ENCODE results near the gene PRAMEF17.

- TF ChIP-seq CTCF (tag by site-specific recombination; IDR thresholded peaks at IDR 0.05) (no peak), TCF7L2 (IDR thresholded peaks at IDR 0.05; ENCODE audit: borderline replicate concordance, low read depth, low read length) (no peak), ZNF664 (tag by site-specific recombination; IDR thresholded peaks at IDR 0.05) (no peak), ZNF16 (tag by site-specific recombination; IDR thresholded peaks at IDR 0.05; ENCODE audit: low read depth) (no peak), ZNF148 (tag by site-specific recombination; IDR thresholded peaks at IDR 0.05; ENCODE audit: borderline replicate concordance) (no peak), OVOL3 (tag by site-specific recombination; IDR thresholded peaks at IDR 0.05) (no peak), ZNF48 (tag by site-specific recombination; IDR thresholded peaks at IDR 0.05) (no peak), ZNF366 (tag by site-specific recombination; conservative IDR thresholded peaks at IDR 0.05) (no peak), PRDM2 (tag by site-specific recombination; IDR thresholded peaks at IDR 0.05; ENCODE audit: borderline replicate concordance) (no peak)
These were observed 42.8 kb downstream of the PRAMEF17 start for GRCh38 chr1:13432251-13432650.

All from HEK293 (cell line).